K562 (cell line): ENCODE data around the gene DCDC2. TPM values are rescaled to one million over a fixed set of nuclear protein-coding genes. Genes with fewer than 3 reads are reported as not detected.

Experiments used
- CBX2 ChIP-seq: fragments of 200-600 bp; sonication (generic); IDR thresholded peaks from one replicate; pipeline ENCODE4 v1.6.1; 2012; ENCODE audit warnings: mild to moderate bottlenecking, low read length, inconsistent platforms; ENCODE audit not compliant: insufficient read depth, poor library complexity, severe bottlenecking
- CEBPB ChIP-seq: fragments of 450-650 bp; IDR thresholded peaks from 2 replicates; pipeline ENCODE4 v1.6.1; 2016; ENCODE audit warnings: missing genetic modification characterization, missing compliant biosample characterization
- CHD1 ChIP-seq: fragments of 200-600 bp; sonication (generic); IDR thresholded peaks from one replicate; pipeline ENCODE4 v1.6.1; 2012; ENCODE audit warnings: mild to moderate bottlenecking, moderate library complexity, low read length, inconsistent platforms
- EP400 ChIP-seq: fragments of 450-650 bp; IDR thresholded peaks from 2 replicates; pipeline ENCODE4 v1.6.1; 2017; ENCODE audit warnings: antibody characterized with exemption, mild to moderate bottlenecking, moderate library complexity
- ETV1 ChIP-seq: fragments of 450-650 bp; conservative IDR thresholded peaks from 2 replicates; pipeline ENCODE4 v1.6.1; 2016; ENCODE audit warnings: missing genetic modification characterization, control low read depth, low read depth, missing compliant biosample characterization
- FOXM1 ChIP-seq, 2 experiments: fragments of 450-650 bp in 1 of 2; sonication (generic) in 1 of 2; formaldehyde crosslinking in 1 of 2; IDR thresholded peaks; 2 replicates each; pipeline versions ENCODE4 v1.6.1 to v1.9.0; 2017 to 2022; ENCODE audit warnings: low read depth in 2 of 2, mild to moderate bottlenecking in 2 of 2, missing genetic modification reagents in 1 of 2, moderate library complexity in 1 of 2
- FOXP1 ChIP-seq: sonication (generic); formaldehyde crosslinking; IDR thresholded peaks from 2 replicates; pipeline ENCODE4 v1.8.0; 2022; ENCODE audit warnings: mild to moderate bottlenecking, missing genetic modification reagents
- MAX ChIP-seq: sonication (generic); formaldehyde crosslinking; IDR thresholded peaks from 2 replicates; pipeline ENCODE4 v1.9.0; 2022; ENCODE audit warnings: mild to moderate bottlenecking, missing genetic modification reagents
- NFIC ChIP-seq: fragments of 450-650 bp; IDR thresholded peaks from 2 replicates; pipeline ENCODE4 v1.6.1; 2017; ENCODE audit warnings: mild to moderate bottlenecking, inconsistent platforms
- PHB ChIP-seq: fragments of 250-450 bp; sonication (Bioruptor Pico); IDR thresholded peaks from 2 replicates; pipeline ENCODE4 v1.5.0; 2021
- PML ChIP-seq: IDR thresholded peaks from 2 replicates; pipeline ENCODE4 v1.6.1; 2012; ENCODE audit warnings: low read length, inconsistent platforms
- POLR2H ChIP-seq: IDR thresholded peaks from 2 replicates; pipeline ENCODE4 v1.6.1; 2016; ENCODE audit warnings: missing genetic modification characterization, low read depth, mild to moderate bottlenecking, control low read depth, missing compliant biosample characterization, moderate library complexity
- PPARD ChIP-seq: fragments of 250-450 bp; sonication (Bioruptor Pico); IDR thresholded peaks from 2 replicates; pipeline ENCODE4 v1.8.0; 2022; ENCODE audit warnings: inconsistent platforms, mild to moderate bottlenecking, moderate library complexity
- RAD51 ChIP-seq: fragments of 450-650 bp; IDR thresholded peaks from 2 replicates; pipeline ENCODE4 v1.7.1; 2016; ENCODE audit warnings: low read depth, mild to moderate bottlenecking, borderline replicate concordance
- SMARCB1 ChIP-seq: IDR thresholded peaks from 2 replicates; pipeline ENCODE4 v1.6.1; 2011; ENCODE audit warnings: improper control_type of control experiment, low read depth; ENCODE audit not compliant: insufficient read length
- TCF3 ChIP-seq: sonication (generic); formaldehyde crosslinking; IDR thresholded peaks from 2 replicates; pipeline ENCODE4 v1.4.0; 2020; ENCODE audit warnings: mild to moderate bottlenecking, missing genetic modification reagents
- ZNF511 ChIP-seq: sonication (generic); formaldehyde crosslinking; IDR thresholded peaks from 2 replicates; pipeline ENCODE4 v1.8.0; 2022; ENCODE audit warnings: mild to moderate bottlenecking, missing genetic modification reagents
- polyA plus RNA-seq, 8 experiments: library from polyadenylated mRNA; depleted of rRNA in 4 of 8; stranded (reverse) in 5 of 8; unstranded in 3 of 8; fragments of >200 nt; fragmentation: Nextera tagmentation in 2 of 8; fragmentation: Illumina TruSeq in 1 of 8; extraction: Ambion mirVana in 2 of 8; extraction: Trizol in 1 of 8; gene quantifications; 2 replicates each; pipeline versions ENCODE4 v1.2.1 to v1.2.3, GENCODE V29; 2011 to 2014; ENCODE audit warnings: inconsistent platforms in 1 of 8, missing spikeins in 1 of 8
- total RNA-seq, 7 experiments: library from RNA; depleted of rRNA in 6 of 7; stranded (reverse); fragments of >200 nt in 6 of 7; fragmentation: Illumina TruSeq in 2 of 7; extraction: Trizol in 2 of 7; gene quantifications; 2 replicates each; pipeline versions ENCODE4 v1.2.1 to v1.2.3, GENCODE V29; 2011 to 2021; ENCODE audit warnings: low replicate concordance in 1 of 7

The DCDC2 gene
- total and polyA plus RNA-seq, 9 of the 15 experiments (the other 6 are each of a cell fraction or from before 2014, with no cell fraction given) = 0.04 TPM; not detected in 8

- TF ChIP-seq CHD1 = peak; percentile 70
- TF ChIP-seq FOXM1 (IDR thresholded peaks at IDR 0.05; ENCODE audit: low read depth) = no peak
- TF ChIP-seq FOXM1 (CRISPR knock-in tag; IDR thresholded peaks at IDR 0.05; ENCODE audit: low read depth) = no peak; the same call in 1 of the 2 replicates
- TF ChIP-seq MAX (CRISPR knock-in tag) = peak; percentile 90
- no peak for TF ChIP-seq ETV1 (tag)
- TF ChIP-seq NFIC = peak; percentile 52; the same call in 1 of the 2 replicates
- peak; percentile 78 for TF ChIP-seq EP400
- no peak for TF ChIP-seq CEBPB (tag)
- peak; percentile 25; the same call in 1 of the 2 replicates for TF ChIP-seq POLR2H (tag)
- no peak for TF ChIP-seq RAD51
- peak; percentile 49; the same call in 1 of the 2 replicates for TF ChIP-seq ZNF511
- TF ChIP-seq PPARD (CRISPR knock-in tag) = no peak
- 0 out of 2 replicates have a peak, but pooled peaks have one; percentile 32 for TF ChIP-seq PHB (CRISPR knock-in tag)
- peak; percentile 17; the same call in 1 of the 2 replicates for TF ChIP-seq TCF3 (CRISPR knock-in tag)
- TF ChIP-seq SMARCB1 = no peak
- TF ChIP-seq FOXP1 (CRISPR knock-in tag) = peak; percentile 86; the same call in 1 of the 2 replicates
- peak; percentile 52; the same call in 1 of the 2 replicates for TF ChIP-seq PML
- TF ChIP-seq CBX2 = no peak
Observed at GRCh38 chr6:24402697-24403500, 45.0 kb upstream of the DCDC2 start, which contains the start of gene MRS2 (continued).
